Ectodermal cell (in vitro differentiated cells): ENCODE results near the gene KIF26A.

ENCODE experiments used
- H3K27ac ChIP-seq: 2 replicates; pipeline ENCODE4 v1.7.0; 2013; ENCODE audit warnings: mild to moderate bottlenecking, low read depth, low read length; ENCODE audit not compliant: insufficient read depth, poor library complexity, severe bottlenecking
- H3K27me3 ChIP-seq: 2 replicates; pipeline ENCODE4 v1.7.0; 2013; ENCODE audit warnings: mild to moderate bottlenecking, low read length; ENCODE audit not compliant: insufficient read depth, control insufficient read depth, poor library complexity, severe bottlenecking
- H3K36me3 ChIP-seq: one replicate; pipeline ENCODE4 v1.7.0; 2013; ENCODE audit warnings: low read length; ENCODE audit not compliant: control insufficient read depth, insufficient read depth
- H3K4me1 ChIP-seq: one replicate; pipeline ENCODE4 v1.7.0; 2013; ENCODE audit warnings: low read length; ENCODE audit not compliant: control insufficient read depth, insufficient read depth
- H3K4me3 ChIP-seq: 2 replicates; pipeline ENCODE4 v1.7.0; 2013; ENCODE audit warnings: low read depth, low read length, control low read depth; ENCODE audit not compliant: insufficient read depth
- H3K9me3 ChIP-seq: 2 replicates; pipeline ENCODE4 v1.7.0; 2013; ENCODE audit warnings: mild to moderate bottlenecking, low read length, moderate library complexity; ENCODE audit not compliant: control insufficient read depth
- WGBS, 2 experiments: methylation state at CpG; one replicate each; pipeline ENCODE4 v1.1.7; 2013; ENCODE audit warnings: missing lambda C conversion rate in 2 of 2; 5-methylcytosine and 5-hydroxymethylcytosine counted together

KIF26A gene

DNA sequence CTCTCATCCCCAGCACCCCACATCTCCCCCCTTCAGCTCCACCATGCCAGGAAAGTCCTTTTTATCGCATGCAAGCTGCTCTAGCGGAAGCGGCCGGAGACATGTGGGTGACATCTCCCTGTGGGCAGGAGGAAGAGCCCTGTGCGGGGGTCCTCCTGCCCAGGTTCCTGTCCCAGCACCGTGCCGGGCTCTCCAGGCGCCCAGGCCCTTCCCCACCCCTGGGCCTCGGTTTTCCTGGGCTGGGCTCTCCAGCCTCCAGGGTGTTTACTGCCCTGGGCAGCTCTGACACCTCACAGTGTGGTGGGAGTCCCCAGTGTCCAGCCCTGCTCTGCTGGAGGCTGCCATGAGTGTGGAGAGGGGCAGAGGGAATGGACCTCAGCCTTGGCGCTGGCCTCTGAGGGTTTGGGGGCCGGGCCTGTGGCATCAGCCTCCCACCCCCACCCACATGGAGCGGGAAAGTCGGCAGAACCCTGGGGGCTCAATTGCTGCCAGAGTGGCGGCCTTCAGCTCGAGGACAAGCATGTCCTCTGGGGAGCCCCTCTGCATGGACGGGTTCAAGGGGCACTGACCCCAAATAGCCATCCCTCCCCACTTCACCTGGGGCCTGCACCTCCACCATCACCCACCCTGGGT, 36.0 kb upstream of the KIF26A start:
- no peaks in the 10 kb centered on the region for H3K27me3 ChIP-seq
- no peaks in the 10 kb centered on the region for H3K9me3 ChIP-seq
- H3K4me1 ChIP-seq = peaks cover 3% of the 10 kb centered on the region
- 91 to 95% methylated on average over 16 of the region's 16 CpGs for WGBS, 2 experiments
- H3K27ac ChIP-seq = no peak overlapping the region
- no peaks in the 10 kb centered on the region for H3K36me3 ChIP-seq
- no peak overlapping the region for H3K4me3 ChIP-seq

DNA sequence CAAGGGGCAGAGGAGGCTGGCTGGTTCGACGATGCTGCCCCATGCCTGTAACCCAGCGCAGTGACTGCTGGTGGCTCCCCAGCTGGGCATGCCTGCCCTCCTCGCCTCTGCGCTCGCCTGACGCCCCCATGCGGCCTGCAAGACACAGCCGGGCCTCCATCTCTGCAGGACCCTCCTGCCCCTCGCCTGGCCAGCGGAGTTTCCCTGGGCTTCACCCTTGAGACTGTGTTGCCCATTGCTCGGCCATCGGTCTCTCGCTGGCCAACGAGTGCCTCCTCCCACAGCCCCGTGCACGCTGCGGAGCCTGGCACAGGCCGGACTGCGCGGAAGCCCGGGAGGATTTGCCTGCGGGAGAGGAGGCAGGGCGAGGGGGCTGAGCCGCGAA, 35.3 kb upstream of the KIF26A start:
- Histone ChIP-seq H3K27ac (no peak overlapping the region), H3K4me1 (peaks cover 7% of the 10 kb centered on the region), H3K4me3 (no peak overlapping the region), H3K27me3 (no peaks in the 10 kb centered on the region), H3K36me3 (no peaks in the 10 kb centered on the region), H3K9me3 (no peaks in the 10 kb centered on the region)
- WGBS, 2 experiments = 90 to 91% methylated on average over 26 of the region's 26 CpGs

- 90 to 91% methylated on average over 23 of the region's 23 CpGs for WGBS, 2 experiments
- H3K4me3 ChIP-seq = no peak overlapping the region
- no peaks in the 10 kb centered on the region for H3K27me3 ChIP-seq
- no peaks in the 10 kb centered on the region for H3K9me3 ChIP-seq
- H3K4me1 ChIP-seq = peaks cover 8% of the 10 kb centered on the region
- H3K36me3 ChIP-seq = no peaks in the 10 kb centered on the region
- no peak overlapping the region for H3K27ac ChIP-seq
These were observed 34.8 kb upstream of the KIF26A start for GRCh38 chr14:104103446-104104075.

DNA sequence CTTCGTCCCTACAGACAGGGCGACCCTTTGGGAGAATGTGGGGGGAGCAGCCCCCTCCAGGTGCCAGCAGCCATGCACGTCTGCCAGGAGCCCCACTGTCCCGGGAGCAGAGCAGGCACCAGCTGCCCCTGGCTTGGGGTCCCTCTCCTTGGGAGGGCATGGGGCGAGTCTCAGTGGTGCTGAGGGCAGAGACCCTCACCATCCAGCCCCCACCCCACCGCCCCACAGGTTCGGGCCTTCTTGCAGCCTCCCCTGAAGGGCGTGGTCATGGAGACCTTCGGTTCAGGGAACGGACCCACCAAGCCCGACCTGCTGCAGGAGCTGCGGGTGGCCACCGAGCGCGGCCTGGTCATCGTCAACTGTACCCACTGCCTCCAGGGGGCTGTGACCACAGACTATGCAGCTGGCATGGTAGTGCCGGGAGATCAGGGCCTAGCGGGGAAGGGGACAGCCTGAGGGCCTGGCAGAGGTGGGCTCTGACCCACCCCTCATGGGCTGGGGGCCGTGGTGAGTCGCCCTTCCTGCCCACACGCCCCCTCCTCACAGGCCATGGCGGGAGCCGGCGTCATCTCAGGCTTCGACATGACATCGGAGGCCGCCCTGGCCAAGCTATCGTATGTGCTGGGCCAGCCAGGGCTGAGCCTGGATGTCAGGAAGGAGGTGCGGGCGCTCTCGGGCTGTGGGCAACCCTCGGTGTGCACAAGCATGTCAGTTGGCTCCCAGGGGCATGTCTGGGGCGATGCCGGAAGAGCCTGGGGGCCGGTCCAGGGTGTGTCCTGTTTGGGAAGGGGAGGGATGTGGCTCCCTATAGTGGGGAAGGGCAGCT, 34.1 kb upstream of the KIF26A start:
- peaks cover 15% of the 10 kb centered on the region for H3K4me1 ChIP-seq
- no peaks in the 10 kb centered on the region for H3K36me3 ChIP-seq
- H3K9me3 ChIP-seq = no peaks in the 10 kb centered on the region
- no peaks in the 10 kb centered on the region for H3K27me3 ChIP-seq
- H3K4me3 ChIP-seq = no peak overlapping the region
- H3K27ac ChIP-seq = no peak overlapping the region
- 94% methylated on average over 35 of the region's 35 CpGs for WGBS, 2 experiments

DNA sequence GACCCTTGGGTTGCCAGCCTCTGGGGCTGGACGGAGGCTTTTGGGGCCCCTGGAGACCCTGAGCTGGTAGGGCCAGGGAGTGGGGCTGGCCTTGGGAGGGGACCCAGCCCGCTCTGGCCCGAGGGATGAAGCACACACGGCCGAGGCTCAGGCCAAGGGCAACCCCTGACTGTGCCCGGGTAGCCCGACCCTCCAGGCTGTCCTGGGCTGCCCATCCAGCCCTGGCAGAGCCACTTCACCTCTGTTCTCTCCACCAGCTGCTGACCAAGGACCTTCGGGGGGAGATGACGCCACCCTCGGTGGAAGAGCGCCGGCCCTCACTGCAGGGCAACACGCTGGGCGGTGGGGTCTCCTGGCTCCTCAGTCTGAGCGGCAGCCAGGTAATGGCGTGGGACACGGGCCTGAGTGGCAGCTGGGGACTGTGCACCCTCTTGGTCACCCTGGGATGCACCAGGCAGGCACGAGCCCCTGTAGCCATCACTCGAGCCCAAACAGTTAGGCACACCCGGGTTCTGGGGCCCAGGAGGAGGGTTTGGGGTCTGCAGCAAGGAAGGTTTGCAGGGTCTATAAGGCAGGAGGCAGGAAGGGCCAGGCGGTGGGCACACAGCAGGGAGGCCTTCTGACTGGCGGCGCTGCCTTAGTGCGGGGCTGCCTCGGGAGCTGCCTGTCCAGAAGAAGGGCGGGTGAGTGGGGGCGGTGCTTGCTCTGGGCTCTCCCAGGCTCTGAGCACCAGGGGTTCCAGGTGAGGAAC, 33.1 kb upstream of the KIF26A start:
- 88 to 89% methylated on average over 27 of the region's 27 CpGs for WGBS, 2 experiments
- Histone ChIP-seq H3K36me3 (no peaks in the 10 kb centered on the region), H3K4me3 (no peak overlapping the region), H3K27me3 (no peaks in the 10 kb centered on the region), H3K9me3 (no peaks in the 10 kb centered on the region), H3K27ac (no peak overlapping the region), H3K4me1 (peaks cover 17% of the 10 kb centered on the region)

DNA sequence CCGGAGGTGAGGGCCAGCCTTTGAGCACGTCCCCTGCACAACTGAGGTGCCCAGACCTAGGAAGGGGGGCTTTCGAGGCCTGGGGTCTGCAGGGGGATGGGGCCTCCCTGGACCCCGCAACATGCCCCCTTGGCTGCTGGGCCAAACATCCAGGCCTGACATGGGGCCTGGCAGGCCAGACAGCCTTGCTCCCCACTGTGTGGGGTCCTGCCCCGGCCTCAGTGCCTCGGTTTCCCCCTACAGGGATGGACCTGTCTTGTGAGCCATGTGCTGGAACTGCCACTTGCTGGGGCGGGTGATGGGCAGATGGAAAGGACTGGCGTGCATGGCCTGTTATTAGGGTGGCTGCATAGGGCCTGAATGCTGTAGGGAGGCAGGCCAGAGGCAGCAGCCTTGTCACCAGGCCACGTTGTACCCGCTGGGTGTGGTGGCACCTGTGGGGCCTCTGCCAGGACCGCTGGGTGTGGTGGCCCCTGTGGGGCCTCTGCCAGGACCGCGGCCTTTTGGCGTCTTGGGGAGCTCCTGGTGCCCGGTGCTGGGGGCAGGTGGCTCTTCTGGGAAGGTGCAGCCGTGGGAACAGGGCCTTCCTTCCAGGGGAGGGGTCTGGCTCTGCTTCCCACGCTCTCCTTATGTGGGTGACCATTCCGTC, 32.4 kb upstream of the KIF26A start:
- Histone ChIP-seq H3K27me3 (no peaks in the 10 kb centered on the region), H3K9me3 (no peaks in the 10 kb centered on the region), H3K27ac (no peak overlapping the region), H3K4me3 (no peak overlapping the region), H3K36me3 (no peaks in the 10 kb centered on the region), H3K4me1 (peaks cover 17% of the 10 kb centered on the region)
- WGBS, 2 experiments = 90% methylated on average over 18 of the region's 18 CpGs

GRCh38 chr14:104106471-104106991, 31.9 kb upstream of the KIF26A start:
- Histone ChIP-seq H3K9me3 (no peaks in the 10 kb centered on the region), H3K4me3 (no peak overlapping the region), H3K27ac (no peak overlapping the region), H3K36me3 (no peaks in the 10 kb centered on the region), H3K4me1 (peaks cover 17% of the 10 kb centered on the region), H3K27me3 (no peaks in the 10 kb centered on the region)
- WGBS, 2 experiments = 94 to 95% methylated on average over 20 of the region's 20 CpGs

DNA sequence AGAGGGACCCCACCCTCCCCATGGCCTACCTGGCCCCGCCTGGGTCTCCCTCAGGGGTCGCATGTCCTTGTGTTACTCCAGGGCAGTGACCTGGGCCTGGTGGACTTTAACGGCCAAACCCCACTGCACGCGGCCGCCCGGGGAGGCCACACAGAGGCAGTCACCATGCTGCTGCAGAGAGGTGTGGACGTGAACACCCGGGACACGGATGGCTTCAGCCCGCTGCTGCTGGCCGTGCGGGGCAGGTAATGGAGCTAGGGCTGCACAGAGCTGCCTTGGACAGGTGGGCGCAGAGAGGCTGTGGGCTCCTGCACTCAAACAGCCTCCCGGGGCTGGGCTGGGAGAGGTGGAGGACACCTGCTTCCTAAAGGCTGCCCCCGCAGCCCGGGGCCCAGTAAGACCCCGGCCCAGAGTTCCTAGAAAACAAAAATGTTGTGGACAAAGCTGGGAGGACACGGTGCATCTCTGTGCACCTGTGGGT, 31.2 kb upstream of the KIF26A start:
- Histone ChIP-seq H3K9me3 (no peaks in the 10 kb centered on the region), H3K36me3 (no peaks in the 10 kb centered on the region), H3K4me3 (no peak overlapping the region), H3K4me1 (peaks cover 17% of the 10 kb centered on the region), H3K27me3 (no peaks in the 10 kb centered on the region), H3K27ac (no peak overlapping the region)
- WGBS, 2 experiments = 92 to 95% methylated on average over 19 of the region's 19 CpGs

- no peak overlapping the region for H3K27ac ChIP-seq
- peaks cover 17% of the 10 kb centered on the region for H3K4me1 ChIP-seq
- no peaks in the 10 kb centered on the region for H3K27me3 ChIP-seq
- no peak overlapping the region for H3K4me3 ChIP-seq
- WGBS, 2 experiments = 84% methylated on average over 32 of the region's 32 CpGs
- H3K9me3 ChIP-seq = no peaks in the 10 kb centered on the region
- H3K36me3 ChIP-seq = no peaks in the 10 kb centered on the region
These were observed 30.5 kb upstream of the KIF26A start for GRCh38 chr14:104107611-104108569.
